ENCODE results near the gene GMDS. TPM values are rescaled to one million over a fixed set of nuclear protein-coding genes. Genes with fewer than 3 reads are reported as not detected.

Gene GMDS
- total and polyA plus RNA-seq, 5 experiments from 2014 or later = 11.4 to 25.0 (median 22.3) TPM

- peaks cover 0 to 8% (median 6%) of the 10 kb centered on the region in 3 donors for H3K36me3 Mint-ChIP-seq
- POLR2A ChIA-PET = no interaction called here
- H3K9me3 Mint-ChIP-seq = no peaks in the 10 kb centered on the region
- no peak for ATAC-seq
- H3K27me3 Mint-ChIP-seq = no peaks in the 10 kb centered on the region
- peak overlapping the region in 2 of 10 donors; percentile 38 to 56 for H3K27ac Mint-ChIP-seq
- H3K4me1 Mint-ChIP-seq = peaks cover 0 to 10% (median 4%) of the 10 kb centered on the region in 4 donors
- H3K4me3 Mint-ChIP-seq = no peak overlapping the region
- DNase-seq = no peak
These were observed 464.1 kb downstream of the GMDS start for GRCh38 chr6:1781152-1781816.

- ATAC-seq (no peak), DNase-seq (no peak)
- Mint-ChIP-seq H3K4me3 (no peak overlapping the region), H3K27me3 (no peaks in the 10 kb centered on the region), H3K9me3 (no peaks in the 10 kb centered on the region), H3K4me1 (peaks cover 2 to 11% (median 6%) of the 10 kb centered on the region in 4 donors), H3K27ac (no peak overlapping the region), H3K36me3 (peaks cover 0 to 4% (median 2%) of the 10 kb centered on the region in 3 donors)
- POLR2A ChIA-PET = no interaction called here
These were observed 465.0 kb downstream of the GMDS start for GRCh38 chr6:1780251-1780867.

- POLR2A ChIA-PET = no interaction called here
These were observed 466.6 kb downstream of the GMDS start for GRCh38 chr6:1778686-1779235.

GRCh38 chr6:1777921-1778685 is 467.3 kb downstream of the GMDS start:
- peak overlapping the region in 3 of 10 donors; percentile 1 to 16 (median 7) for H3K27ac Mint-ChIP-seq

More at GRCh38 chr6:1778686-1779235, 466.6 kb downstream of the GMDS start:
- no peaks in the 10 kb centered on the region for H3K27me3 Mint-ChIP-seq
- H3K36me3 Mint-ChIP-seq = peaks cover 0 to 4% (median 2%) of the 10 kb centered on the region in 3 donors
- no peak overlapping the region for H3K4me3 Mint-ChIP-seq
- ATAC-seq (no peak), DNase-seq (no peak)
- H3K27ac Mint-ChIP-seq = no peak overlapping the region
- H3K4me1 Mint-ChIP-seq = peaks cover 18 to 25% (median 21%) of the 10 kb centered on the region in 4 donors
- H3K9me3 Mint-ChIP-seq = no peaks in the 10 kb centered on the region

GRCh38 chr6:1775441-1775840 is 470.0 kb downstream of the GMDS start:
- Mint-ChIP-seq H3K4me1 (peaks cover 34 to 54% (median 50%) of the 10 kb centered on the region in 4 donors), H3K27ac (peak overlapping the region in 7 of 10 donors; percentile 11 to 96 (median 88)), H3K27me3 (no peaks in the 10 kb centered on the region), H3K9me3 (no peaks in the 10 kb centered on the region), H3K36me3 (peaks cover 0 to 2% (median 0%) of the 10 kb centered on the region in 3 donors), H3K4me3 (no peak overlapping the region)
- DNase-seq (no peak), ATAC-seq (no peak)
- POLR2A ChIA-PET = no interaction called here

More at GRCh38 chr6:1777921-1778685, 467.3 kb downstream of the GMDS start:
- peaks cover 0 to 4% (median 2%) of the 10 kb centered on the region in 3 donors for H3K36me3 Mint-ChIP-seq
- peaks cover 24 to 32% (median 27%) of the 10 kb centered on the region in 4 donors for H3K4me1 Mint-ChIP-seq
- no peak overlapping the region for H3K4me3 Mint-ChIP-seq
- H3K27me3 Mint-ChIP-seq = no peaks in the 10 kb centered on the region
- ATAC-seq (no peak), DNase-seq (no peak)
- H3K9me3 Mint-ChIP-seq = no peaks in the 10 kb centered on the region
- POLR2A ChIA-PET = interaction anchor here (0.6 kb wide), 1 partner anchor 58 kb away, joined by 4 read pairs; no protein-coding TSS in a partner anchor

- Mint-ChIP-seq H3K4me3 (peak overlapping the region in 8 of 10 donors; percentile 31 to 67 (median 49)), H3K27ac (peak overlapping the region; percentile 41 to 96 (median 88)), H3K9me3 (no peaks in the 10 kb centered on the region), H3K4me1 (peaks cover 39 to 63% (median 58%) of the 10 kb centered on the region in 4 donors), H3K27me3 (no peaks in the 10 kb centered on the region), H3K36me3 (peaks cover 0 to 2% (median 0%) of the 10 kb centered on the region in 3 donors)
- no peak for ATAC-seq
- DNase-seq = no peak
- POLR2A ChIA-PET = no interaction called here
These were observed 471.0 kb downstream of the GMDS start for GRCh38 chr6:1774226-1774915.

- Mint-ChIP-seq H3K4me1 (peaks cover 39 to 68% (median 60%) of the 10 kb centered on the region in 4 donors), H3K27ac (peak overlapping the region; percentile 74 to 96 (median 88)), H3K4me3 (peak overlapping the region in 8 of 10 donors; percentile 2 to 67 (median 49)), H3K36me3 (peaks cover 0 to 2% (median 0%) of the 10 kb centered on the region in 3 donors), H3K9me3 (no peaks in the 10 kb centered on the region), H3K27me3 (no peaks in the 10 kb centered on the region)
- POLR2A ChIA-PET = no interaction called here
- ATAC-seq (peak in 1 of 2 donors; percentile 37), DNase-seq (peak in 1 of 10 donors; percentile 16)
These were observed 471.7 kb downstream of the GMDS start for GRCh38 chr6:1773700-1774099.

GRCh38 chr6:1770968-1771723 is 474.3 kb downstream of the GMDS start:
- peak overlapping the region; percentile 3 to 96 (median 92) for H3K27ac Mint-ChIP-seq
- no peaks in the 10 kb centered on the region for H3K9me3 Mint-ChIP-seq
- H3K4me3 Mint-ChIP-seq = peak overlapping the region; percentile 9 to 85 (median 66)
- peaks cover 0 to under 1% (median 0%) of the 10 kb centered on the region in 3 donors for H3K36me3 Mint-ChIP-seq
- DNase-seq (peak in 3 of 10 donors; percentile 12 to 23 (median 22)), ATAC-seq (peak; percentile 27 to 38)
- H3K27me3 Mint-ChIP-seq = no peaks in the 10 kb centered on the region
- POLR2A ChIA-PET = no interaction called here
- peaks cover 35 to 68% (median 62%) of the 10 kb centered on the region in 4 donors for H3K4me1 Mint-ChIP-seq

GRCh38 chr6:1770435-1770843 is 475.0 kb downstream of the GMDS start:
- H3K27me3 Mint-ChIP-seq = no peaks in the 10 kb centered on the region
- peak overlapping the region; percentile 71 to 90 (median 84) for H3K4me3 Mint-ChIP-seq
- peaks cover 34 to 67% (median 60%) of the 10 kb centered on the region in 4 donors for H3K4me1 Mint-ChIP-seq
- no peaks in the 10 kb centered on the region for H3K9me3 Mint-ChIP-seq
- H3K36me3 Mint-ChIP-seq = peaks cover 0 to 5% (median 3%) of the 10 kb centered on the region in 3 donors
- ATAC-seq (peak; percentile 83 to 85), DNase-seq (peak in 7 of 10 donors; percentile 15 to 65 (median 54))
- peak overlapping the region; percentile 89 to 97 (median 94) for H3K27ac Mint-ChIP-seq
- POLR2A ChIA-PET = no interaction called here

- no peaks in the 10 kb centered on the region for H3K9me3 Mint-ChIP-seq
- H3K27me3 Mint-ChIP-seq = no peaks in the 10 kb centered on the region
- DNase-seq (no peak), ATAC-seq (no peak)
- POLR2A ChIA-PET = no interaction called here
- peaks cover 0 to 13% (median 13%) of the 10 kb centered on the region in 3 donors for H3K36me3 Mint-ChIP-seq
- no peak overlapping the region for H3K4me3 Mint-ChIP-seq
- H3K27ac Mint-ChIP-seq = peak overlapping the region in 2 of 10 donors; percentile 6 to 25
- H3K4me1 Mint-ChIP-seq = peaks cover 14 to 40% (median 33%) of the 10 kb centered on the region in 4 donors
These were observed 477.7 kb downstream of the GMDS start for GRCh38 chr6:1767481-1768246.

GRCh38 chr6:1766654-1767053 is 478.8 kb downstream of the GMDS start:
- H3K4me3 Mint-ChIP-seq = no peak overlapping the region
- DNase-seq (no peak), ATAC-seq (no peak)
- H3K36me3 Mint-ChIP-seq = peaks cover 3 to 14% (median 13%) of the 10 kb centered on the region in 3 donors
- H3K27me3 Mint-ChIP-seq = no peaks in the 10 kb centered on the region
- H3K27ac Mint-ChIP-seq = no peak overlapping the region
- no peaks in the 10 kb centered on the region for H3K9me3 Mint-ChIP-seq
- POLR2A ChIA-PET = no interaction called here
- peaks cover 13 to 31% (median 23%) of the 10 kb centered on the region in 4 donors for H3K4me1 Mint-ChIP-seq

Measured in naive thymus-derived CD8-positive, alpha-beta T cell (primary cell).